B cell (primary cell): ENCODE measurements around the gene SH3RF1. TPM values are rescaled to one million over a fixed set of nuclear protein-coding genes. Genes with fewer than 3 reads are reported as not detected.

Source experiments
- ATAC-seq: fragments of 200-7000 bp; cut with Tn5 transposase; one replicate; pipeline ENCODE4 v1.10.0; 2021; ENCODE audit warnings: low read depth, mild to moderate bottlenecking, moderate number of reproducible peaks, moderate library complexity
- CTCF ChIA-PET: fragments of 350-600 bp; sonication (Branson Sonifier 250); formaldehyde crosslinking; loops from one replicate; lab custom pipeline; 2021; ENCODE audit warnings: antibody characterized with exemption, inconsistent platforms; lab: Charles Lee
- POLR2A ChIA-PET: fragments of 350-600 bp; sonication (Branson Sonifier 250); formaldehyde crosslinking; loops from one replicate; lab custom pipeline; 2021; ENCODE audit warnings: antibody characterized with exemption; lab: Charles Lee
- DNase-seq: peaks from one replicate; pipeline ENCODE4 v3.0.0; 2013
- H2AFZ ChIP-seq: 2 replicates; pipeline ENCODE4 v1.6.1; 2012; ENCODE audit warnings: mild to moderate bottlenecking, low read depth, low read length; ENCODE audit not compliant: insufficient read depth, poor library complexity, severe bottlenecking
- H3K27ac ChIP-seq, 2 donors: 1 replicate in 1 of 2; 2 replicates in 1 of 2; pipeline ENCODE4 v1.5.1; 2012 to 2013; ENCODE audit warnings: low read length in 2 of 2, mild to moderate bottlenecking in 2 of 2, moderate library complexity in 1 of 2
- H3K27me3 ChIP-seq, 4 experiments: fragments of 200-600 bp in 1 of 4; sonication (generic) in 1 of 4; replicated peaks in 1 of 4; 1 replicate in 2 of 4; 2 replicates in 2 of 4; pipeline versions ENCODE4 v1.6.1 to v1.7.0; 2013 to 2016; ENCODE audit warnings: low read length in 3 of 4, mild to moderate bottlenecking in 2 of 4, mixed read lengths in 1 of 4, moderate library complexity in 1 of 4; ENCODE audit not compliant: insufficient read depth in 4 of 4, control insufficient read depth in 3 of 4; ENCODE audit errors: control extremely low read depth in 1 of 4
- H3K36me3 ChIP-seq, 2 experiments: replicated peaks in 1 of 2; 1 replicate in 1 of 2; 2 replicates in 1 of 2; pipeline versions ENCODE4 v1.6.1 to v1.7.1; 2013; ENCODE audit warnings: low read length in 1 of 2; ENCODE audit not compliant: insufficient read depth in 2 of 2, control insufficient read depth in 1 of 2; ENCODE audit errors: control extremely low read depth in 1 of 2, extremely low read depth in 1 of 2
- H3K4me1 ChIP-seq, 2 donors: fragments of 200-600 bp in 1 of 2; sonication (generic) in 1 of 2; 1 replicate in 1 of 2; 2 replicates in 1 of 2; pipeline versions ENCODE4 v1.5.1 to v1.6.1; 2013 to 2017; ENCODE audit warnings: low read length in 2 of 2; ENCODE audit not compliant: control insufficient read depth in 2 of 2, insufficient read depth in 2 of 2
- H3K4me2 ChIP-seq: replicated peaks from 2 replicates; pipeline ENCODE3; 2012; ENCODE audit warnings: mild to moderate bottlenecking, low read depth, low read length; ENCODE audit not compliant: poor library complexity, severe bottlenecking
- H3K4me3 ChIP-seq, 5 experiments: fragments of 200-600 bp in 1 of 5; sonication (generic) in 1 of 5; 1 replicate in 3 of 5; 2 replicates in 2 of 5; pipeline versions ENCODE4 v1.5.1 to v1.7.0; 2011 to 2016; ENCODE audit warnings: low read length in 4 of 5, mild to moderate bottlenecking in 4 of 5, low read depth in 2 of 5, control low read depth in 1 of 5, moderate library complexity in 1 of 5; ENCODE audit not compliant: insufficient read depth in 1 of 5; ENCODE audit errors: control extremely low read depth in 1 of 5, extremely low read depth in 1 of 5
- H3K79me2 ChIP-seq: fragments of 200-600 bp; sonication (generic); one replicate; pipeline ENCODE4 v1.6.0; 2016; ENCODE audit warnings: low read length; ENCODE audit not compliant: control insufficient read depth, insufficient read depth
- H3K9ac ChIP-seq: fragments of 200-600 bp; sonication (generic); 2 replicates; pipeline ENCODE4 v1.6.1; 2017; ENCODE audit warnings: mild to moderate bottlenecking, low read length, moderate library complexity
- H3K9me3 ChIP-seq, 3 donors: one replicate each; pipeline versions ENCODE4 v1.6.1 to v1.7.1; 2013; ENCODE audit warnings: low read length in 2 of 3; ENCODE audit not compliant: control insufficient read depth in 2 of 3, insufficient read depth in 1 of 3; ENCODE audit errors: control extremely low read depth in 1 of 3
- H4K20me1 ChIP-seq: 2 replicates; pipeline ENCODE4 v1.6.0; 2012; ENCODE audit warnings: mild to moderate bottlenecking, low read length; ENCODE audit not compliant: insufficient read depth, control insufficient read depth, poor library complexity, severe bottlenecking
- H3K27ac Mint-ChIP-seq: one replicate; pipeline ENCODE4 v1.8.0; 2021; ENCODE audit warnings: mixed read lengths
- H3K27me3 Mint-ChIP-seq: one replicate; pipeline ENCODE4 v1.8.0; 2021; ENCODE audit warnings: mixed read lengths
- H3K4me1 Mint-ChIP-seq: one replicate; pipeline ENCODE4 v1.8.0; 2021; ENCODE audit warnings: mixed read lengths
- H3K4me3 Mint-ChIP-seq: one replicate; pipeline ENCODE4 v1.8.0; 2021; ENCODE audit warnings: mixed read lengths
- H3K9me3 Mint-ChIP-seq: one replicate; pipeline ENCODE4 v1.8.0; 2022; ENCODE audit warnings: mixed read lengths; ENCODE audit not compliant: insufficient read depth
- EZH2 ChIP-seq: IDR thresholded peaks from 2 replicates; pipeline ENCODE4 v1.6.1; 2012; ENCODE audit warnings: borderline replicate concordance, low read depth, mild to moderate bottlenecking, moderate library complexity, low read length; ENCODE audit not compliant: insufficient read depth, poor library complexity, severe bottlenecking
- WGBS: methylation state at CpG from one replicate; pipeline ENCODE4 v1.1.5; 2013; ENCODE audit warnings: missing lambda C conversion rate; ENCODE audit not compliant: insufficient coverage; 5-methylcytosine and 5-hydroxymethylcytosine counted together
- intact Hi-C: fragments of 100-400 bp; cut with micrococcal nuclease; formaldehyde crosslinking; loops from one replicate; pipeline ENCODE4 v1.10.0; 2022
- polyA plus RNA-seq: library from polyadenylated mRNA; depleted of rRNA; stranded (reverse); fragments of >200 nt; gene quantifications from 2 replicates; pipeline ENCODE4 v1.2.3, GENCODE V29; 2012
- total RNA-seq, 2 donors: library from RNA; stranded (reverse); fragments of 120-200 nt in 1 of 2; gene quantifications; 1 replicate in 1 of 2; 2 replicates in 1 of 2; pipeline versions ENCODE4 v1.2.3 to v1.2.4, GENCODE V29; 2013 to 2022
- TF ChIP-seq, protein P1 (sequence below): fragments of 200-600 bp; IDR thresholded peaks from one replicate; pipeline ENCODE4 v1.8.0; 2022; ENCODE audit warnings: antibody characterized with exemption, mild to moderate bottlenecking

Gene SH3RF1
- total and polyA plus RNA-seq, 2 donors (not counting 1 experiment from before 2014, with no cell fraction given): 2.0 to 5.4 TPM

- no peak overlapping the region for H2AFZ ChIP-seq
- Mint-ChIP-seq H3K27me3 (no peaks in the 10 kb centered on the region), H3K9me3 (no peaks in the 10 kb centered on the region), H3K4me3 (no peak overlapping the region), H3K27ac (no peak overlapping the region), H3K4me1 (no peaks in the 10 kb centered on the region)
- ATAC-seq (no peak), DNase-seq (no peak)
- H3K79me2 ChIP-seq: no peaks in the 10 kb centered on the region
- intact Hi-C loops: no loop called here
- WGBS: 100% methylated on average over 1 of the region's 1 CpG
- ChIA-PET CTCF (no interaction called here), POLR2A (no interaction called here)
- H3K4me2 ChIP-seq: no peak overlapping the region
- no peaks in the 10 kb centered on the region for H4K20me1 ChIP-seq
- TF ChIP-seq, protein P1, sequence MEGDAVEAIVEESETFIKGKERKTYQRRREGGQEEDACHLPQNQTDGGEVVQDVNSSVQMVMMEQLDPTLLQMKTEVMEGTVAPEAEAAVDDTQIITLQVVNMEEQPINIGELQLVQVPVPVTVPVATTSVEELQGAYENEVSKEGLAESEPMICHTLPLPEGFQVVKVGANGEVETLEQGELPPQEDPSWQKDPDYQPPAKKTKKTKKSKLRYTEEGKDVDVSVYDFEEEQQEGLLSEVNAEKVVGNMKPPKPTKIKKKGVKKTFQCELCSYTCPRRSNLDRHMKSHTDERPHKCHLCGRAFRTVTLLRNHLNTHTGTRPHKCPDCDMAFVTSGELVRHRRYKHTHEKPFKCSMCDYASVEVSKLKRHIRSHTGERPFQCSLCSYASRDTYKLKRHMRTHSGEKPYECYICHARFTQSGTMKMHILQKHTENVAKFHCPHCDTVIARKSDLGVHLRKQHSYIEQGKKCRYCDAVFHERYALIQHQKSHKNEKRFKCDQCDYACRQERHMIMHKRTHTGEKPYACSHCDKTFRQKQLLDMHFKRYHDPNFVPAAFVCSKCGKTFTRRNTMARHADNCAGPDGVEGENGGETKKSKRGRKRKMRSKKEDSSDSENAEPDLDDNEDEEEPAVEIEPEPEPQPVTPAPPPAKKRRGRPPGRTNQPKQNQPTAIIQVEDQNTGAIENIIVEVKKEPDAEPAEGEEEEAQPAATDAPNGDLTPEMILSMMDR: no peak
- TF ChIP-seq EZH2: no peak
- H3K36me3 ChIP-seq: no peaks in the 10 kb centered on the region
- H3K9ac ChIP-seq: no peak overlapping the region
- H3K27ac ChIP-seq: no peak overlapping the region
- H3K4me1 ChIP-seq: no peaks in the 10 kb centered on the region
- H3K4me3 ChIP-seq: no peak overlapping the region
- no peaks in the 10 kb centered on the region for H3K9me3 ChIP-seq
- H3K27me3 ChIP-seq: no peaks in the 10 kb centered on the region
Measured at GRCh38 chr4:169228076-169228475, 42.7 kb downstream of the SH3RF1 start.

GRCh38 chr4:169226565-169226964, 44.2 kb downstream of the SH3RF1 start:
- TF ChIP-seq, protein P1: no peak
- no peak for TF ChIP-seq EZH2
- no peak overlapping the region for H2AFZ ChIP-seq
- no peaks in the 10 kb centered on the region for H3K36me3 ChIP-seq
- no peaks in the 10 kb centered on the region for H3K9me3 ChIP-seq
- Mint-ChIP-seq H3K27ac (no peak overlapping the region), H3K9me3 (no peaks in the 10 kb centered on the region), H3K4me1 (no peaks in the 10 kb centered on the region), H3K27me3 (no peaks in the 10 kb centered on the region), H3K4me3 (no peak overlapping the region)
- ATAC-seq (no peak), DNase-seq (no peak)
- H3K4me3 ChIP-seq: no peak overlapping the region
- H3K9ac ChIP-seq: no peak overlapping the region
- H3K27me3 ChIP-seq: no peaks in the 10 kb centered on the region
- intact Hi-C loops: no loop called here
- H3K79me2 ChIP-seq: no peaks in the 10 kb centered on the region
- no peak overlapping the region for H3K27ac ChIP-seq
- CTCF ChIA-PET: no interaction called here
- no peak overlapping the region for H3K4me2 ChIP-seq
- H4K20me1 ChIP-seq: no peaks in the 10 kb centered on the region
- H3K4me1 ChIP-seq: no peaks in the 10 kb centered on the region
- POLR2A ChIA-PET: no interaction called here
